HUES64 (cell line): ENCODE results near the gene XRCC4.

ENCODE experiments used
- H3K27ac ChIP-seq: 2 replicates; pipeline ENCODE4 v1.7.0; 2013; ENCODE audit warnings: low read depth, low read length, inconsistent platforms
- H3K27me3 ChIP-seq: 2 replicates; pipeline ENCODE4 v1.6.1; 2013; ENCODE audit warnings: mild to moderate bottlenecking, low read length; ENCODE audit not compliant: insufficient read depth
- H3K36me3 ChIP-seq: 2 replicates; pipeline ENCODE4 v1.6.1; 2013; ENCODE audit warnings: mild to moderate bottlenecking, low read length; ENCODE audit not compliant: insufficient read depth
- H3K4me1 ChIP-seq: 2 replicates; pipeline ENCODE4 v1.6.1; 2013; ENCODE audit warnings: mild to moderate bottlenecking, low read length, moderate library complexity; ENCODE audit not compliant: insufficient read depth
- H3K4me3 ChIP-seq: 2 replicates; pipeline ENCODE4 v1.5.1; 2013; ENCODE audit warnings: mild to moderate bottlenecking, low read length, moderate library complexity
- H3K9ac ChIP-seq: 2 replicates; pipeline ENCODE4 v1.6.1; 2013; ENCODE audit warnings: mild to moderate bottlenecking, low read depth, low read length
- H3K9me3 ChIP-seq: 2 replicates; pipeline ENCODE4 v1.6.1; 2013; ENCODE audit warnings: low read depth, low read length; ENCODE audit not compliant: insufficient read depth
- WGBS: fragments of 150-250, 120-280 bp; methylation state at CpG from one replicate; pipeline ENCODE4 v1.1.7; 2013; ENCODE audit warnings: missing lambda C conversion rate; 5-methylcytosine and 5-hydroxymethylcytosine counted together

Gene XRCC4

GRCh38 chr5:83322273-83322924 lies 245.1 kb downstream of the XRCC4 start:
- H3K36me3 ChIP-seq = no peaks in the 10 kb centered on the region
- H3K9ac ChIP-seq = no peak overlapping the region
- H3K27ac ChIP-seq = no peak overlapping the region
- H3K4me1 ChIP-seq = no peaks in the 10 kb centered on the region
- WGBS = 87% methylated on average over 5 of the region's 5 CpGs
- no peaks in the 10 kb centered on the region for H3K9me3 ChIP-seq
- no peak overlapping the region for H3K4me3 ChIP-seq
- no peaks in the 10 kb centered on the region for H3K27me3 ChIP-seq

DNA sequence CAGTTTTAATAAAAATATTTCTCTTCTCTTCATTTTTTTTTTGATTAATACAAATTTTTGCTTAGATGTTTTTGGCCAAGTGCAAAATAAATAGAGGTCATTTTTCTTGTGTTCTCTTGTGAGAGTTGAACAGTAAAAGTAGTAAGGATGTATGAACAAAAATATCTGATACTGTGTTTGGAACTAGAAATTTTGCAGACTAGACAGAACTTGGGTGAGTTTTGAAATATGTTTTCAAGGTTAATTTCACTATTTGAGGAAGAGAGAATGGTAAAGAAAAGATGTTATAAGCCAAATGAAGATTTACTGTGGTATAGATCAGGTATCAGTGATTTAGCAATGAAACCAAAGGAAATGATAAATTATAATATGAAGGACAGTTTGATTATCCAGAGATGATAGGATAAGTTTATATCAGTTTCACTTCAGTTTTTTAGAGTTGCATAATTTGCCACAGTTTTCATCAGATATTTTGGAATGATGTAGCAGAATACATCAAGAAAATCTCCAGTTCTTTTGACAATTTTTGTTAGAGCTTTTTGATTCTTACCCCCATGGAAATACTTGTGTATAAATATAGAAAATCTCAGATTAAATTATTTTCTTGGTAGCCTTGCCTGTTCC lies 246.3 kb downstream of the XRCC4 start:
- no peaks in the 10 kb centered on the region for H3K4me1 ChIP-seq
- no peaks in the 10 kb centered on the region for H3K27me3 ChIP-seq
- no peak overlapping the region for H3K4me3 ChIP-seq
- no peak overlapping the region for H3K9ac ChIP-seq
- no peak overlapping the region for H3K27ac ChIP-seq
- H3K9me3 ChIP-seq = no peaks in the 10 kb centered on the region
- no peaks in the 10 kb centered on the region for H3K36me3 ChIP-seq

- H3K9ac ChIP-seq = no peak overlapping the region
- H3K4me3 ChIP-seq = no peak overlapping the region
- no peaks in the 10 kb centered on the region for H3K36me3 ChIP-seq
- no peak overlapping the region for H3K27ac ChIP-seq
- H3K27me3 ChIP-seq = no peaks in the 10 kb centered on the region
- H3K4me1 ChIP-seq = no peaks in the 10 kb centered on the region
- WGBS = 90% methylated on average over 2 of the region's 2 CpGs
- H3K9me3 ChIP-seq = no peaks in the 10 kb centered on the region
Observed at GRCh38 chr5:83331842-83332241, 254.5 kb downstream of the XRCC4 start.

DNA sequence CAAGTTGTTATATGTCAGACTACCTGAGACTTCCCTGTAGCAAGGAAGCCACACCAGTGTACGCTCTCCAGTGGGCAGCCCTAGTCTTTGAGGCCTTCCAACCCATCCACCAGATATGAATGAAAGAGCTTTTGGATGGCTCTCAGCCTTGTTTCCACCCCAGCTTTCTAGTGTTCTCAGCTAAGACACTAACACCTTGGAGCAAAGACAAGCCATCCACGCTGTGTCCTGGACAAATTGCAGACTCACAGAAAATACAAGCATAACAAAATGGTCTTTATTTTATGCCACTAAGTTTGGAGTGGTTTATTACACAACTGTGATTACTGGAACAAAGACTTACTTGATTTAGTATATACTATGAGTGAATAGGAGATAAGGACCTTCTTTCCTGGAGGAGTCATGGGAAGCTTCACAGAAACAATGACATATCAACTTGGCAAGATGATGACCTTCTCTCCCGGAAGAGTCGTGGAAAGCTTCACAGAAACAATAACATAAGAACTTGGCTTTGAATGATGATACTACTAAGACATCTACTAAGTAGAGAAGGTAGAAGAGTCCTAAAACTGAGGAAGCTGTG lies 260.2 kb downstream of the XRCC4 start:
- 91% methylated on average over 4 of the region's 4 CpGs for WGBS
- H3K4me3 ChIP-seq = no peak overlapping the region
- H3K36me3 ChIP-seq = no peaks in the 10 kb centered on the region
- H3K27me3 ChIP-seq = no peaks in the 10 kb centered on the region
- peaks cover 7% of the 10 kb centered on the region; the same call in 1 of the 2 replicates for H3K4me1 ChIP-seq
- H3K27ac ChIP-seq = no peak overlapping the region
- H3K9ac ChIP-seq = no peak overlapping the region
- H3K9me3 ChIP-seq = no peaks in the 10 kb centered on the region

DNA sequence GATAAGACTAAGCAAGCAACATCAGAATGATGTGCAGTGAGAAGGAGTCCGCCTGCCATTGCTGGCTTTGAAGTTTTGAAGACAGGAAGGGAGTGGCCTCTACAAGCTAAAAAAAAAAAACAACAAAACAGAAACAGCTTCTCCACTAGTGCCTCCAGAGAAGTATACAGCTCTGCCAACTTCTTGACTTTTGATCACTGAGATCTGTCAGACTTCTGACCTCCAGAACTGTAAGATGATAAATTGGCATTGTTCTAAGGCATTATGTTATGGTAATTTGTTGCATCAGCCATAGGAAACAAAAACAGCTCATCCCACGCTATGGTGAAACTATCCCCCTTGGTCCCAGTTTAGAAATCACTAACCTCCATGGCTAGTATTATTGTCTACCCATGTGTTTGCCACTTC lies 263.2 kb downstream of the XRCC4 start:
- H3K4me1 ChIP-seq = peaks cover 7% of the 10 kb centered on the region; the same call in 1 of the 2 replicates
- H3K27me3 ChIP-seq = no peaks in the 10 kb centered on the region
- no peaks in the 10 kb centered on the region for H3K36me3 ChIP-seq
- H3K9me3 ChIP-seq = no peaks in the 10 kb centered on the region
- no peak overlapping the region for H3K9ac ChIP-seq
- H3K4me3 ChIP-seq = no peak overlapping the region
- WGBS = 77% methylated on average over 2 of the region's 2 CpGs
- H3K27ac ChIP-seq = no peak overlapping the region

- Histone ChIP-seq H3K4me1 (peaks cover 7% of the 10 kb centered on the region; the same call in 1 of the 2 replicates), H3K4me3 (no peak overlapping the region), H3K36me3 (no peaks in the 10 kb centered on the region), H3K27ac (no peak overlapping the region), H3K9me3 (peaks cover 3% of the 10 kb centered on the region; the same call in 1 of the 2 replicates), H3K27me3 (no peaks in the 10 kb centered on the region), H3K9ac (no peak overlapping the region)
- WGBS = 81% methylated on average over 3 of the region's 3 CpGs
Observed at GRCh38 chr5:83341815-83342334, 264.5 kb downstream of the XRCC4 start.

GRCh38 chr5:83342465-83342864 lies 265.1 kb downstream of the XRCC4 start:
- Histone ChIP-seq H3K9ac (no peak overlapping the region), H3K27ac (no peak overlapping the region), H3K4me1 (peaks cover 7% of the 10 kb centered on the region; the same call in 1 of the 2 replicates), H3K27me3 (no peaks in the 10 kb centered on the region), H3K4me3 (no peak overlapping the region), H3K36me3 (no peaks in the 10 kb centered on the region), H3K9me3 (peaks cover 8% of the 10 kb centered on the region)
- WGBS = 95% methylated on average over 2 of the region's 2 CpGs

DNA sequence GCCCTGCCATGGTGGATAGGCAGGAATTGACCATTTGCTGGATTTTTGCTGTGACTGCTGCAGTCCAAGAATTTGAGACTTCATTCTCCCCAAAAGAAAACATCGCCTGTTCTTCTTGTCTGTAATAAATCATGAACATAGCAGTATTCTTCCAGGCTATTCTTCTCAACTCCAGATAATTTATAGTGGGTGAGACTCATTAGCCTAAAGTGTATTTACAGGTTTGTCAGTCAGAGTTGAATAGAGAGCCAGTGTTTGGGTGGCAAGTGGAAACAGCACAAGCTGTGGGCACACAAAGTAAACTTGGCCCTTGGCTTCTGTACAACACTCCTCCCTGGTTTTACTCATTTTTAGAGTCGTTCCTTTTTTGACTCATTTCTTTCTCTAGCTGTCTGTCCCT lies 266.0 kb downstream of the XRCC4 start:
- no peaks in the 10 kb centered on the region; the same call in 1 of the 2 replicates for H3K36me3 ChIP-seq
- no peak overlapping the region for H3K4me3 ChIP-seq
- WGBS = 84% methylated on average over 1 of the region's 2 CpGs
- no peak overlapping the region for H3K9ac ChIP-seq
- peaks cover 7% of the 10 kb centered on the region; the same call in 1 of the 2 replicates for H3K4me1 ChIP-seq
- H3K9me3 ChIP-seq = peaks cover 17% of the 10 kb centered on the region
- H3K27me3 ChIP-seq = no peaks in the 10 kb centered on the region
- no peak overlapping the region for H3K27ac ChIP-seq

DNA sequence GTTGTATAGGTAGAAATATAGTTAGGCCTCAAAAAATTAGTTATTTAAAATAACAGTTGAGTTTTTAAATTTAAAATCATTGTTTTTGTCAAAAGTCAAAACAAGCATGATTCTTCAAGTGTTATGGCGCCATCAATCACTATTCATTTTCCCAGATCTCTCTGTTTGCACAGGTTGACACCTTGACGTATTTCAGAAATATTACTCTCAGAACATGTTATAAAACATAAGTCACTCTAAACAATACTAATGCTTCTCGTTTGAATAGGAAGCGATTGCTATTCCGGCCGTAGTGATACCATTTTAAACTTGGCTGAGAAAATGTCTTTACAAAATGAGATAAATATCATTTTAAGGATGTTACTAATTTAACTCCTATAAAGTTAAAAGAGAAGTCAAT lies 268.1 kb downstream of the XRCC4 start:
- Histone ChIP-seq H3K9ac (no peak overlapping the region), H3K27ac (no peak overlapping the region), H3K36me3 (peaks cover 15% of the 10 kb centered on the region), H3K9me3 (peaks cover 36% of the 10 kb centered on the region), H3K27me3 (no peaks in the 10 kb centered on the region), H3K4me3 (no peak overlapping the region), H3K4me1 (peaks cover 7% of the 10 kb centered on the region; the same call in 1 of the 2 replicates)
- 99% methylated on average over 6 of the region's 6 CpGs for WGBS

GRCh38 chr5:83348281-83348780 lies 271.0 kb downstream of the XRCC4 start:
- Histone ChIP-seq H3K36me3 (peaks cover 16% of the 10 kb centered on the region), H3K9ac (no peak overlapping the region), H3K27ac (no peak overlapping the region), H3K4me3 (no peak overlapping the region), H3K4me1 (peaks cover 15% of the 10 kb centered on the region), H3K27me3 (no peaks in the 10 kb centered on the region), H3K9me3 (peaks cover 41% of the 10 kb centered on the region)
- WGBS = 98% methylated on average over 2 of the region's 2 CpGs

DNA sequence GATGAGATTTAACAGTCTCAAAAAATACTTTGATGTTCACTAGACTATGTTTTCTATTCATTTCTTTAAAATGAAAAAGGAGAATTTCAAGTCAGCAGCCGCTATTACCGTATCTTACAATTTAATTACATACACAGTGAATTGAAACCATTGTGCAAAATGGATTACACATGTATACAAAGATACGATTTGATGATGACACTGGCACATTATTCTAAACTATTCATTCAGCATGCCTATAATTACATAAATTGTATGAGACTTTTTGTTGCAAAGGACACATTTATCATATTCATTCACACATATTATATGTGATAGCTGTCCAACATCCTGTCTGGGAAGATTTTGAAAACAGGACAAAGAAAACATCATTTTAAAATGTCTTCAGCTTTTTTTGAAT lies 275.9 kb downstream of the XRCC4 start:
- WGBS = 95% methylated on average over 3 of the region's 3 CpGs
- Histone ChIP-seq H3K27ac (peak overlapping the region; percentile 96), H3K4me3 (no peak overlapping the region), H3K4me1 (peaks cover 48% of the 10 kb centered on the region), H3K9ac (no peak overlapping the region), H3K9me3 (peaks cover 25% of the 10 kb centered on the region), H3K36me3 (peaks cover 16% of the 10 kb centered on the region), H3K27me3 (no peaks in the 10 kb centered on the region)
